Activated CD4-positive, alpha-beta T cell treated with anti-CD3 and anti-CD28 coated beads, Interleukin-2, Interleukin-4, amounts not matched to agents 100 ng/mL and 50 ng/mL, durations not matched to agents 16 hours and 8 hours (primary cell): ENCODE data around the gene NBAS.
"Not testable (repeated sequence)": the region's sequence is repeated elsewhere in the genome, so short reads cannot be mapped to it uniquely, and the experiment has no call there.

Source experiments
- DNase-seq: peaks from one replicate; pipeline ENCODE4 v3.0.0-alpha.2; 2020; ENCODE audit warnings: low spot score

Gene NBAS

GRCh38 chr2:15412309-15412708 lies 148.8 kb downstream of the NBAS start:
- DNase-seq = no peak

DNA sequence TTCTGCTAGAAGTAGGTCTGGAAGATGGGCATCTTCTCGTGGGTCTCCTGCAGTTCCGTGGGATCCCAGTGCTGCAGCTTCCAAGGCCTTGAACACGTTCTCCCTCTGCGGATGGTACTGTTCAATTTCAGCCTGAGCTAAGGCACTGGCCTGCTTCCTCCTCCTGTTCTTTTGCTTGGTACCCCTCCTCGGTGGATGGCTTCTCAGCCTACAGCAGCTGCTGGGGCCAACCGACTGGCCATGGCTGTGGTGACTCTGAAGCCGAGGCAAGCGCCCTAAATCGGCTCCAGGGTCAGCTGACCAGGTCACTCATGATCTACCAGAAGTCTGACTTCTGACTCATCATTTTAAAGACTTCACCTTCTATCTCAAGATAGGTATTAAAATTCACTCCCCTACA lies 150.2 kb downstream of the NBAS start:
- DNase-seq = no peak

DNA sequence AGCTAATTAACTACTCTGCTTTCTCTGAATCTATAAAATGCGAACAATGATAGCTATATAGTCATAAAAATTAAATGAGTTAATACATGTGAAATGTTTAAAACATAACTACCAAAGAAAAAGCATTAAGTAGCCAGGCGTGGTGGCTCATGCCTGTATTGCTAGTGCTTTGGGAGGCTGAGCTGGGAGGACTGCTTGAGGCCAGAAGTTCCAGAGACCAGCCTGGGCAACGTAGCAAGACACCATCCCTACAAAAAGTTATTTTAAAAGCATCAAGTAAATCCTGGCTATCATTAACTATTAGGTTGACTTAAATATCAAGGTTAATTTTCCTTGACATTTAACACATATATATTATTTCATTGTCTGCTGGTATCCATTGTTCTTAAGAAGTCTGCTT lies 152.4 kb downstream of the NBAS start:
- no peak for DNase-seq

- no peak for DNase-seq
Observed at GRCh38 chr2:15407666-15408065, 153.5 kb downstream of the NBAS start.

DNA sequence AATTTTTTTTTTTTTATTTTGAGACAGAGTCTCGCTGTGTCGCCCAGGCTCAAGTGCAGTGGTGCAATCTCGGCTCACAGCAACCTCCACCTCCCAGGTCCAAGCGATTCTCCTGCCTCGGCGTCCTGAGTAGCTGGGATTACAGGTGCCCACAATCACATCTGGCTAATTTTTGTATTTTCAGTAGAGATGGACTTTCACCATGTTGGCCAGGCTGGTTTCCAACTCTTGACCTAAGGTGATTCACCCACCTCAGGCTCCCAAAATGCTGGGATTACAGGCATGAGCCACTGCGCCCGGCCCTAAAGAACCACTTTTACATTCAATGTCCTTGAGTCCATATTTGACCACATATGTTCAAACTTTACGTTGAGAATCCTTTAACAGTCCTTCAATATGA lies 156.6 kb downstream of the NBAS start:
- not testable (repeated sequence) for DNase-seq

DNA sequence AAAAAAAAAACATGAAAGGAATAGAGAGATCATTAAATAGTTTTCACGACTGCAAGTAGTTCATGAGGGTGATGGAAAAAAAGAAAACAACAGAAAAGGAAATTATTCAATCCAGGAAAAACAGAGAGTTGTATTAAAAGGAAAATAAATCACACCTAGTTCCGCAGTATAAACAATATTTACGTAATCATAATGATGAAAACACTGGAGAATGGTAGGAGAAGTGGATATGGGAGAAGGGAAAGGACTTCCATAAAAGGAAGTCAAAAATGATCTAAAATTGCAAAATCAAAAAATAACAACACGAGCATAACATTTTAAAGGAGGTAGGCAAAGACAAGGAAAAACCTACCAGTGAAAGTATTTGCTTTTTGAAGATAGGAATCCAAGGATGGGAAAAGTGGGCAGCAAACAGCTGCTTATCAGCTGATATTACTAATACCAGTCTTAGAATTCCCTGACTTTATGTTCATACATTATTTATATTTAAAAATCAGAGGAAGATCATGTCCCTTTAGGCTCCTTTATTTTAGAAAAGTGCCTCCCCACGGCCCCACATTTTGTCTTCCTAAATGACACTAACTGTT lies 160.8 kb downstream of the NBAS start:
- no peak for DNase-seq

DNA sequence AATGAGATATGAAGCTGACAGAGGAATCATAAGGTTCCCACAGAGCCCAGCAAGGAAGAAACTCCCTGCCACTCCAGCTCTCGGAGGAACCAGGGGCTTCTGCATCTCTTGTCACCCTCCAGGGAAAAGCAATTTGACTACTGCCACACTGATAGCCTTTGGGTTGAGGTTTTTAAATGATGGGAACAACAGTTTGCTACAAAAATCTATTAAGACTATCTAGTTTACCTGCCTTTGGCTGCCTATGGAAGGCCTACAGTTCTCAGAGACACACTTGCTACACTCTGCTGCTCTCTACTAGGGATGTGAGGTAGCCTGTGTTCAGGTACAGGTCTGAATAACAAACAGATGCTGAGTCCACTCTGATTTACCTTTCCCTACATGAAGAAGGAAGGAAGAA lies 161.9 kb downstream of the NBAS start:
- DNase-seq = no peak

- DNase-seq = no peak
Observed at GRCh38 chr2:15391751-15392150, 169.4 kb downstream of the NBAS start.

DNA sequence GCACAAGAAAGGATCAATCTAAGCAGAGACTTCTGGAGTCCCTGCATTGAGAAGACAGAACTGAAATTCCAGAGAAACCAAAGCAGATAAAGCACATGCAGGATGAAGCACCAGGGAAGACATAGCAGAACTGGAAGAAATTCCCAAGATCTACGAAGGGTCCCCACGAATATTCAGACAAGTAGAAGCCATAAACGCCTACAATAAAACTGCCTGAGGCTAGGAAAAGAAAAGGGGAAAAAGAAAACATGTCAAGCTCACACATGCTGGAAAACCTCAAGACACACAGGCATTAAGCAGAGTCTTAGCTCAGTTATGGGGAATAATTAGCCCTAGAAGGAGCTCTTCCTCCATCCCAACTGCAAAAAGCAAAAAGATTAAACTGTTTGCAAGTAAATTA lies 171.2 kb downstream of the NBAS start:
- no peak for DNase-seq

DNA sequence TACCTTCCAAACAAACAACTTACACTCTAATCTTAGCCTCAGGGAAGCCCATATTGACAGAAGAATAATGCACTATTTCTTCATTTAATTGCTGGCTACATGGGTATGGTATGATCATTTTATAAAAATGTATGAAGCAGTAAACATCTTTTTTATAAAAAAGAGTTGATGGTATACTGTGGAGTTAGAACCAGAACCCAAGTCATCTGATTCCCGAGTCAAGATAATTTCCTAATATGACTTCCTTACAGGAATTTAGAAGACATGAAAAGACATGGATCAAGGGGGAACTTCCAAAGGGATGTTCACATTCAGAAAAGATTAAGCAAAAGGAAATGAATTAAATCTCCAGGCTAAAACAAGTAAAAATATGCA lies 171.8 kb downstream of the NBAS start:
- DNase-seq = no peak

DNA sequence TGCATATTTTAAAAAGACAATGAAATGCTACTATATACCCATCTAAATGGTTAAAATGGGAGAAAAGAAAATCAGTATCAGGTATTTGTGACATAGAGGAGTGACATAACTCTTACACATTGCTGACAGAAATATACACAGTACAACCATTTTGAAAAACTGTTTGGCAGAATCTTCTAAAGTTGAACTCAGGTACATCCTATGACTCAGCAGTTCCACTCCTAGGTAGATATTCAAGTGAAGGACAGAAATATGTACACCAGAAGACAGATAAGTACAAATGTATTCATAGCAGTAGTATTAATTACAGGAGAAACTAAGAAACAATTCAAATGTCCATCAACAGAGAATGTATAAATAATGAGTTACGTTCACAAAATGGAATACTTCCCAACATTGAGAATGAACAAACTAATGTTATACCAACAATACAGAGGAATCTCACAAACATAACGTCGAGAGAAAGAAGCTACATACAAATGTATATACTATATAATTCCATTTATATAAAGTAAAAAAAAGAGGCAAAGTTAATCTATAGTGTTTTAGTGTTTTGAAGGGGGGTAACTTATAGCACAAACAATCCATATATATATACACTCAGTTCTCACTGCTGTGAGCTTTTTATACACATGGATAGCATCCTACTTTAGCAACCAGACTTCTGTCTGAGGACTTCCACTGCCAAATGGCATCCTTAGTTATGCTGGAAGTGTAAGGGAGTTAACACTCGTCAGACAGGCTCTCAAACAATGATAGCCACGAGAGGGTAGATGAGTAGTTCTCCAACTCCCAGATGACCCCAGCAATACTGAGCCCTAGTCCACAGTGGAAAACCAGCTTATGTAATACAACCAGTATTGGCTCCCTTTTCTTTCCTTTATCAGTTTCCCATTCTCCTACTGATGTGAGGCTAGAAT lies 172.5 kb downstream of the NBAS start:
- no peak for DNase-seq

- DNase-seq = no peak
Observed at GRCh38 chr2:15385184-15385583, 175.9 kb downstream of the NBAS start.

DNA sequence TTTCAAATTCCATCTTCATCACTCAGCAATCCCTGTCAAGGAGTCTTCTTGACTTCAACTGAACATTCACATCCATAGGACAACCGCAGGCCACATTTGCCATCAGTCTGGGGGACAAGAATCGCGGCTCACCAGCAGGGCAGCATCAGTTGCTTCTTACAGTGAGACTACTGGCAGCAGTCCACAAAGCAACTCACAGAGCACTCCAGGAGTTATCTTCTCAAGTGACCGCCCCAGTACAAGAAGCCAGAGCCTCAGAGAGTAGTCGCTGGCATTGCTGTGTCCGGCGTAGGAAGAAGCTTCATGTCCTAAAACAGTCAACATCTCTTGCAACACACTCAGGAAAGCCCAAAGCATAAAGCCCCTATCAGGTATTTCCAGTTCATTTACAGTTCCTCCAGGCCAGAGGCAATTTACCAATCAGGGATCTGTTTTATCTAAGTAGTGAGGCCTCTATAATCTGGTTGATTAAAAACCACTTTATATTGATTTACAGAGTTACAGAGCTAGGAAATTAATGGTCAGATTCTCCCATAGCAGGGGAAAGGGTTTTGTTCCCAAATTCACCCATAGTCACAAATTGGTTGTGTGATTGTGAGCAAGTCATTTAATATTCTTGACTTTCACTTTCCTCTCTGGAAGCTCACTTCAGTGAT lies 177.3 kb downstream of the NBAS start:
- no peak for DNase-seq

DNA sequence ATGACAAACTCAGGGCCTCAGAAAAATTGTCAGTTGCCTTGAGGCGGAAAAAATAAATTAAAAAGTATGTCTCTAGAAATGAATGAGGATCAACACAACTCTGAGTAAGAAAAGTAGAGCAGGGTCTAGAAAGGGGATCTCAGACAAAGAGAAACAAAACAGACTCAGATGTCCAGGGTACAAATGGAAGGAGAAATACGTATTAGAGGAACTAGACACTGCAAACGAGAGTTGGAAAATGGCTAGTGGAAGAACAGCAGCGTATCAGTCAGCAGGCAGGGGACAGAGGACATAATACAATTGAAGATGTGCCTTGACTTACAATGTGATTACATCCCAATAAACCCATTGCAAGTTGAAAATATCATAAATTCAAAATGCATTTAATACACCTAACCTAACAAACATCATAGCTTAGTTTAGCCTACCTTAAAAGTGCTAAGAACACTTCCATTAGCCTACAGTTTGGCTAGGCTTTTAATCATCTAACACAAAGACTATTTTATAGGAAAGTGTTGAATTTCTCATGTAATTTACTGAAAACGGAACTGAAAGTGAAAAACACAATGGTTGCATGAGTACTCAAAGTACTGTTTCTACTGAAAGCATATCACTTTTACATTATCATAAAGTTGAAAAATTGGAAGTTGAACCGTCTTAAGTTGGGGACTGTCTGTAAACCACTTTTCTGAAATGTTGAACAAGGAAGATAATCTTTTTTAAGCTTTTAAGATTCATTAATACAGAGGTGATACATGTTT lies 182.8 kb downstream of the NBAS start:
- DNase-seq = peak; percentile 45

- DNase-seq = no peak
Observed at GRCh38 chr2:15377202-15377601, 183.9 kb downstream of the NBAS start.

DNA sequence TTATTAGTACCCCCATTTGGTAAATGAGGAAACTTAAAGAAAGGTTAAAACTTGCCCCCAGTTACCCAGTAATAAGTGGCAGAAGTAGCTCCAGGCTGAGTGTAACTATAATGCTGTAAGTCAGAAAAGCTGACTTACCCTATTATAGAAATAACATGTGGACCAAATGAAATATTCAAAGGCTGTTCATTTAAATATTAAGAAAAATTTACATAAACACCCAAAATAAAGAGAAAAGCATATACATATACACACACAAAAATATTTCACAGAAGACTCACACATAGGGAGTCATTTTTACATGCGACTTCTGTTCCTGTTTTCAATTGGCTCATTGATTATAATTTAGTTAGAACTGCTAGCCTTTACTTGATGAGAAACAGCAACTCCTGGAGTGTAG lies 189.1 kb downstream of the NBAS start:
- DNase-seq = no peak

DNA sequence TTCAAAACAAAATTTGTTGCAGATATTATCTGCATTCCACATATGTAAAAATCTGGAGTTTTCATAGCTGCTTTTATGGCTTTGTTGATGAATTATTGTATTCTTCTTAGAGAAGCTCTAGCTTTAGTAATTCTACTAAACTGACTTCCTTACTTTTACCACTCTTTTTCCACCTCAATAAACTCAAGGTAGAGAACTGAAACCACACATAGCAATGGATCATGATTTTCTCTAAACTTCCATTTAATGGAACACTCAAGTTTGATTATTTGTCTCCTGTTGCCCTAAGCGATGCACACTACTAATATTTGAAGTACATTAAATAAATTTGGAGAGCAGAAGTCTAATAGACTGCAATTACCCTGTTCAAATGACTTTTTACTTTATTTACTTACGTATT lies 192.0 kb downstream of the NBAS start:
- DNase-seq = no peak

DNA sequence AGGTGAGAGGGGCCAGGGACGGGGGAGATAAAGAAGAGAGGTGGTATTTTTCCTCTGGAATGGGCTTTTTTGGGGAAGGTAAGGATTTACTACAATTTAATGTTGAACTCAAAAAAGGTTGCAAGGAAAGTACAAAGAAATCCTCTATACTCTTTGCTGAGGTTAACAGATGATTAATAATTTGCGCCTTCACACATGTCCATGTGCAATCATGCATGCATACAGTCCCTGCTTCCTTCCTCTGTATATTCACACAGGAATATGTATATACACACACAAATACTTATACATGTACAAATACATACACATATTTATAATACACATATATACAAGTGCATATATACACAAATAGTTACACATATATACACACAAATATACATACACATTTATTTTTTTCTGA lies 193.4 kb downstream of the NBAS start:
- DNase-seq = no peak

- no peak for DNase-seq
Observed at GRCh38 chr2:15367205-15367604, 193.9 kb downstream of the NBAS start.

DNA sequence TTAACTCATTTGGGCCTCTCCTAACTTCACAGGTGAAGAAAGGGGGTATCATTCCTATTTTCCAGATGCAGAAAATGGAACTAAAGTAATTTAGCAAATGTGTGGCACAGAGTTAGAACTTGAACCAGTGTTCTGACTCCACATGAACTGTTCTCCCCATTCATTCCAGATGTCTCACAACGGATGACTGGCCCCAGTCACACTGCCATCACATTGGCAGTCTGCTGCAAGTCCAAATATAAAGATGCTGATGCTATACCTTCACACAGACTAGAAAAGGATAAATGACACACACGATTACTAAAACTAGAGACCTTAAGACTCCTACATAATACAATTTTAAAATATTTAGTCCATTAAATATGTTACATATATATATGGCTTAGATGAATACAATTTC lies 195.7 kb downstream of the NBAS start:
- no peak for DNase-seq

GRCh38 chr2:15364561-15364960 lies 196.6 kb downstream of the NBAS start:
- no peak for DNase-seq

DNA sequence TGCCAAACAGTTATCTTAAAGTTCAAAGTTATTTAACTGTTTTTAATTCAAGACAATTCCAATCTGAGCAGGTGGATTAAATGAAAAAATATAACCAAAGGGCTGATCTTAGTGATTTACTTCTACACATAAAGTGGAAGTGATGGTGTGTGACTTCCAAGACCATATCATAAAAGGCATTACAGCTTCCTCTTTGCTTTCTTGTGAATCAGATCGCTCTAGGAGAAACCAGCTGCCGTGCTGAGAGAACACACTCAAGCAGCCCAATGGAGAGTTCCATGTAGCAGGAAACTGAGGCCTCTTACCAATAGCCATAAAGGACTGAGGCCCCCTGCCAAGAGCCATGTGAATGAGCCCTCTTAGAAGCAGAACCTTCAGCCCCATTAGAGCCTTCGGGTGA lies 197.4 kb downstream of the NBAS start:
- DNase-seq = no peak

GRCh38 chr2:15363142-15363541 lies 198.0 kb downstream of the NBAS start:
- no peak for DNase-seq
